ENCODE data around the gene ROBO1. TPM values are rescaled to one million over a fixed set of nuclear protein-coding genes. Genes with fewer than 3 reads are reported as not detected.

ROBO1 gene
- total and polyA plus RNA-seq, 2 of the 13 experiments (the other 11 are each of a cell fraction or from before 2014, with no cell fraction given): 52.2 to 71.0 TPM

- Histone ChIP-seq H3K79me2 (ENCODE audit: insufficient read depth, low read length) (no peaks in the 10 kb centered on the region), H4K20me1 (ENCODE audit: insufficient read depth, low read length) (no peaks in the 10 kb centered on the region), H3K4me2 (ENCODE audit: low read depth, low read length) (no peak overlapping the region), H3K27me3 (ENCODE audit: control insufficient read depth in 1 of 2, insufficient read depth in 2 of 2, low read length in 2 of 2) (no peaks in the 10 kb centered on the region), H3K4me3 (replicated peaks in 1 of 3; ENCODE audit: insufficient read depth in 1 of 3, low read depth in 2 of 3, low read length in 3 of 3) (no peak overlapping the region), H3K9ac (ENCODE audit: insufficient read depth, low read depth, low read length) (no peak overlapping the region), H3K9me3 (ENCODE audit: low read length) (no peaks in the 10 kb centered on the region), H2AFZ (ENCODE audit: low read length) (no peak overlapping the region), H3K36me3 (replicated peaks in 1 of 2; ENCODE audit: control insufficient read depth in 1 of 2, insufficient read depth in 2 of 2, low read length in 2 of 2) (no peaks in the 10 kb centered on the region), H3K4me1 (ENCODE audit: insufficient read depth, low read length) (no peaks in the 10 kb centered on the region), H3K27ac (ENCODE audit: extremely low read length, insufficient read depth, low read length) (no peak overlapping the region)
- intact Hi-C loops (cut with micrococcal nuclease; ENCODE audit: unreplicated experiment) (no loop called here), in situ Hi-C loops (cut with HindIII; ENCODE audit: extremely low pct_ligation_motif_present, low pct_unique_long_range_greater_than_20kb) (no loop called here)
- no peak for DNase-seq (ENCODE audit: low spot score)
- 2% methylated on average over 5 of the region's 5 CpGs for WGBS (ENCODE audit: low lambda C conversion rate)
- TF ChIP-seq NR2F1 (CRISPR knock-in tag; IDR thresholded peaks at IDR 0.05) (no peak), ZNF557 (CRISPR knock-in tag; IDR thresholded peaks at IDR 0.05) (no peak), AGO2 (optimal IDR thresholded peaks at IDR 0.05; ENCODE audit: low read depth, low read length) (no peak), SCMH1 (CRISPR knock-in tag; IDR thresholded peaks at IDR 0.05; ENCODE audit: borderline replicate concordance) (no peak), IRF1 (CRISPR knock-in tag; IDR thresholded peaks at IDR 0.05; ENCODE audit: low read depth) (no peak), TRAFD1 (CRISPR knock-in tag; IDR thresholded peaks at IDR 0.05; ENCODE audit: borderline replicate concordance) (no peak), KAT7 (CRISPR knock-in tag; IDR thresholded peaks at IDR 0.05; ENCODE audit: borderline replicate concordance) (no peak)
- no peak for FAIRE-seq
- CTCF ChIA-PET (ENCODE audit: low intra/inter-chr PET ratio, low total read pairs): no interaction called here
- POLR2A ChIA-PET: no interaction called here
- no TSS peak for BruUV-seq (replicated peaks)
- no peak for ATAC-seq
Measured at GRCh38 chr3:79543218-79543982, 224.4 kb downstream of the ROBO1 start.
